ENCODE results near the gene GRIA4. TPM values are rescaled to one million over a fixed set of nuclear protein-coding genes. Genes with fewer than 3 reads are reported as not detected.

The GRIA4 gene
- total RNA-seq, 1 donor from 2014 or later, result not detected

DNA sequence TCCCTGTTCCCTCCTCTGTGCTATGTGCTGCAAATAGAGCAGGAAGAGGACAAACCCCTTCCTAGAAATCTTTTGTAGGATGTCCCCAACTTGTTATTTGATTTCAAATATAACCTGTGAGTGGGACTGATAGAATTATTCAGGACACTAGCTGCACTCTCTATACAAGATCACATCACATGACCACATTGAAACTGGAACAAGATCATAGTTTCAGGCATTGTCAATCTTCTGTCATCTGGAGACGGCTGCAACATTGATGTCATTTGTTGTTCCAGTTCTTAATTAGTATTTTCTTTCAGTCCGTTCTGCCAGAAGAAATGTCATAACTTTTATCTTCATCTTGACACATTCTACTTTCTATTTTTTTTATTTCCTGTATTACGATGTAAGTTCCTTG is 89.3 kb downstream of the GRIA4 start:
- Histone ChIP-seq H3K36me3 (no peaks in the 10 kb centered on the region), H3K27ac (replicated peaks) (no peak overlapping the region), H3K27me3 (ENCODE audit: low read depth) (no peaks in the 10 kb centered on the region), H3K4me1 (no peaks in the 10 kb centered on the region), H3K9me3 (replicated peaks) (no peaks in the 10 kb centered on the region), H3K4me3 (no peak overlapping the region)
- no peak for TF ChIP-seq CTCF (IDR thresholded peaks at IDR 0.05; ENCODE audit: borderline replicate concordance)
- intact Hi-C loops (cut with micrococcal nuclease), result no loop called here
- DNase-seq, result no peak

DNA sequence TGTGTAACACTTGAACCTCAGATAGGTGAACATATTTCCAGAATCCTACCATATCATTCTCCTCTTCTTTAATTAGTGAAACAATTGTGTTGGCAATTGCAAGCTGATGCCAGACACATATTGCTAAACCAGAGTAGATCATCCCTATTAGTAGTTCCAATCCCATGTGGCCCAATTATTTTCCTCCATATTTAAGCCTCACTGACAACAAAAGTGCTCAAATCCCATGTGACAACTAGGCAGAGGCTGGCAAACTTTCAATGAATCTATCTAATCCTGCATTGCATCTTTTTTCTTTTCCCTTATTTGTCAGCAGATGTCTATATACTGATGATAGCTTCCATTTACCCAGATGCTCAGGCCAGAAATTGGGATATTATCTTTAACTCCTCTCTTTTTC is 90.4 kb downstream of the GRIA4 start:
- H3K27me3 ChIP-seq (ENCODE audit: low read depth), result no peaks in the 10 kb centered on the region
- no peaks in the 10 kb centered on the region for H3K9me3 ChIP-seq (replicated peaks)
- intact Hi-C loops (cut with micrococcal nuclease), result no loop called here
- no peaks in the 10 kb centered on the region for H3K4me1 ChIP-seq
- no peak for TF ChIP-seq CTCF (IDR thresholded peaks at IDR 0.05; ENCODE audit: borderline replicate concordance)
- no peak overlapping the region for H3K27ac ChIP-seq (replicated peaks)
- H3K4me3 ChIP-seq, result no peak overlapping the region
- no peak for DNase-seq
- no peaks in the 10 kb centered on the region for H3K36me3 ChIP-seq

DNA sequence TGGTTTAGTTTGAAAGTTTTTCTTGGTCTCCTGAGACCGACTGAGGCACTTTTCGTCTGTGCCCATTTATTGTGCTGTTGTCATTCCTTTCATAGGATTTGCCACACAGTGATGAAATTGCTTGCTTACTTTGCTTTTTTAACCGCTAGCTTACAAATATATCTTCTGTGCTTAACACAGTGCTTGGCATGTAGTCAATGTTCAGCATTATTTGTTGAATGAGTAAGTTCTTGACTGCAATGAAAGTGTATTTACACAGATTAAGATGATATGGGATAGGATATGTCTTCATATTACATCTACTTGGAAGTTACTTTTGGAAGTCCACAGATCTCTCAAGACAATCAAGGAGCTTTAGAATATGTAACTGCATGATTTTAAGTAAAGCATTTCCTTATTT is 91.2 kb downstream of the GRIA4 start:
- Histone ChIP-seq H3K27ac (replicated peaks) (no peak overlapping the region), H3K36me3 (no peaks in the 10 kb centered on the region), H3K9me3 (replicated peaks) (no peaks in the 10 kb centered on the region), H3K27me3 (ENCODE audit: low read depth) (no peaks in the 10 kb centered on the region), H3K4me1 (no peaks in the 10 kb centered on the region), H3K4me3 (no peak overlapping the region)
- no peak for TF ChIP-seq CTCF (IDR thresholded peaks at IDR 0.05; ENCODE audit: borderline replicate concordance)
- no peak for DNase-seq
- intact Hi-C loops (cut with micrococcal nuclease), result no loop called here

DNA sequence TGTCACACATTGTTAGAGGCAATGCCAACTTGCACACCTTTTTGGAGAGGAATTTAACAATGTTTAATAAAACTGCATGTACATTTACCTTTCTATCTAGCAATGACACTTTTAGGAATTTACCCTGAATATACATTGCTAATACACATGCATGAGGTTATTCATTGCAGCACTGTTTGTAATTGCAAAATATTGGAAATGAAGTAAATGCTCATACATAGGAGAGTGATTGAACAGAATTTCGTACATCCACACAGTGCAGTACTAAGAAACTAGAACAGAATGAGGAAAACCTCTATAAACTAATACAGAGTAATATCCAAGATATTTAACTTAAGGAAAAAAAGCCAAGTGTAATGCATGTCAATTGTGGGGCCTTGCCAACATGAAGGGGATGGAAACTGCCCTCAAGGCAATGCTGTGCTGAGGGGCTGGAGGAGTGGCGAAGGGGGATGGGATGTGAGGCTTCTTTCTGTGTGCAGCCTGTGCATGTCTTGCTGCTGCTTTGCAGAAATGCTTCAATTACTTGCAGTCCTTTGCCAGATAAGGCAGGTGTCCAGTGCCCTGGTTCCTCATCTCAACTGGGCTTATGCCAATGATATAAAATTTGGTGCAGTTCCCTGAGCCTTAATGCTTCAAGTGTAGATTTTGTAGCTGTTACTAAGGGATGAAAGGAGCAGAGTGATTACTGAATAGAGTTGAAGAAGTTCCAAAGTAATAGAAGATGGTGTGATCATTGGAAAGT is 96.1 kb downstream of the GRIA4 start:
- H3K27ac ChIP-seq (replicated peaks), result no peak overlapping the region
- intact Hi-C loops (cut with micrococcal nuclease), result no loop called here
- H3K4me3 ChIP-seq, result no peak overlapping the region
- H3K27me3 ChIP-seq (ENCODE audit: low read depth), result no peaks in the 10 kb centered on the region
- H3K9me3 ChIP-seq (replicated peaks), result no peaks in the 10 kb centered on the region
- DNase-seq, result no peak
- H3K36me3 ChIP-seq, result no peaks in the 10 kb centered on the region
- no peak for TF ChIP-seq CTCF (IDR thresholded peaks at IDR 0.05; ENCODE audit: borderline replicate concordance)
- H3K4me1 ChIP-seq, result no peaks in the 10 kb centered on the region

GRCh38 chr11:105713106-105713505 is 103.2 kb downstream of the GRIA4 start:
- H3K4me1 ChIP-seq, result no peaks in the 10 kb centered on the region
- H3K9me3 ChIP-seq (replicated peaks), result no peaks in the 10 kb centered on the region
- H3K36me3 ChIP-seq, result no peaks in the 10 kb centered on the region
- no peak for TF ChIP-seq CTCF (IDR thresholded peaks at IDR 0.05; ENCODE audit: borderline replicate concordance)
- H3K27me3 ChIP-seq (ENCODE audit: low read depth), result no peaks in the 10 kb centered on the region
- intact Hi-C loops (cut with micrococcal nuclease), result no loop called here
- H3K4me3 ChIP-seq, result no peak overlapping the region
- H3K27ac ChIP-seq (replicated peaks), result no peak overlapping the region
- DNase-seq, result no peak

All from left ventricle myocardium inferior (tissue), 1 donor.